Measurements from ENCODE around the gene CPNE6. TPM values are rescaled to one million over a fixed set of nuclear protein-coding genes. Genes with fewer than 3 reads are reported as not detected.
A peak's percentile ranks its signal among the peaks of the same experiment; 100 is the strongest.

Gene CPNE6
- total RNA-seq, 1 experiment from 2014 or later = not detected

GRCh38 chr14:24057271-24057670, 14.1 kb upstream of the CPNE6 start:
- DNase-seq (ENCODE audit: low read depth, low spot score) (no peak), ATAC-seq (no peak)
- H2AFZ ChIP-seq (ENCODE audit: low read depth, low read length, poor library complexity, severe bottlenecking) = no peak overlapping the region
- RAD21 ChIA-PET (ENCODE audit: low non-redundant PET in 1 of 2, low total read pairs in 2 of 2, uncharacterized antibody in 2 of 2, unreplicated experiment in 2 of 2) = interaction anchor here (0.6 to 3.0 kb wide), 9 partner anchors 33 to 271 kb away, joined by 3 to 35 read pairs (median 6); partner anchors contain the start of gene PCK2 (in 2 of the 2)
- no peaks in the 10 kb centered on the region for H3K27me3 ChIP-seq (ENCODE audit: insufficient read depth, low read length)
- H4K20me1 ChIP-seq (ENCODE audit: insufficient read depth) = no peaks in the 10 kb centered on the region
- no peak for TF ChIP-seq EGR1 (IDR thresholded peaks at IDR 0.05; ENCODE audit: low read depth)
- no peak for TF ChIP-seq JUND (IDR thresholded peaks at IDR 0.05)
- no peak overlapping the region for H3K4me2 ChIP-seq (ENCODE audit: low read length)
- no peaks in the 10 kb centered on the region for H3K79me2 ChIP-seq (ENCODE audit: insufficient read depth, low read length)
- peaks cover 3 to 14% of the 10 kb centered on the region in 2 experiments; a peak in 3 of 4 replicates for H3K4me1 ChIP-seq (ENCODE audit: control insufficient read depth in 1 of 2, insufficient read depth in 2 of 2, low read length in 2 of 2)
- no TSS peak for BruUV-seq (replicated peaks)
- no peaks in the 10 kb centered on the region for H3K36me3 ChIP-seq (ENCODE audit: control insufficient read depth in 1 of 2, insufficient read depth in 2 of 2, low read length in 2 of 2)
- H3K4me3 ChIP-seq (replicated peaks in 1 of 2; ENCODE audit: low read depth in 1 of 2, low read length in 2 of 2) = no peak overlapping the region
- intact Hi-C loops (cut with micrococcal nuclease) = loop anchor here (5.0 kb wide), 1 partner anchor 240 kb away; the partner anchor contains the start of genes DHRS1 and NOP9
- no peak overlapping the region for H3K9ac ChIP-seq (ENCODE audit: low read length)
- H3K9me2 ChIP-seq (ENCODE audit: insufficient read depth) = no peaks in the 10 kb centered on the region
- H3K27ac ChIP-seq (ENCODE audit: low read depth, low read length) = no peak overlapping the region
- H3K9me3 ChIP-seq (ENCODE audit: control insufficient read depth in 1 of 2, insufficient read depth in 1 of 2, low read depth in 1 of 2, low read length in 2 of 2) = no peaks in the 10 kb centered on the region
- POLR2A ChIA-PET = interaction anchor here (1.4 to 4.0 kb wide), 4 partner anchors 35 to 57 kb away, joined by 3 to 38 read pairs (median 8); partner anchors contain the start of genes DCAF11, NRL and PCK2
- CTCF ChIA-PET = interaction anchor here (1.0 to 5.7 kb wide), 10 partner anchors 16 to 241 kb away, joined by 3 to 149 read pairs (median 8); partner anchors contain the start of genes CHMP4A, IRF9, PCK2 and PSME2

DNA sequence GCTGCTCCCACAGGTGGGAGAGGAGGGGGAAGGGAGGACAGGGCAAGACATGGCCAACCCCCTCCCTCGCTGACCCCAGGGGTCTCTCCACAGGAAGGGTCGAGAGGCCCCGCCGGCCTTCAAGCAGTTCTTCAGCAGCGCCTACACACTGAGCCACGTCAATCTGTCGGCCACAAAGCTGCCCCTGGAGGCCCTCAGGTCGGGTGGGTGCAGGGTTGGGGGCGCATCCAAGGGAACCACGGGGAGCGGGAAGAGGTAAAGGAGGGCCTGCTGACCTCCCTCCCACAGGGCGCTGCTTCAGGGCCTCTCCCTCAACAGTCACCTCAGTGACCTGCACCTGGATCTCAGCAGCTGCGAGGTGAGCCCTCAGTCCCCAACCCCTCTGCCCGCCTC, 13.5 kb upstream of the CPNE6 start:
- Histone ChIP-seq H3K36me3 (ENCODE audit: control insufficient read depth in 1 of 2, insufficient read depth in 2 of 2, low read length in 2 of 2) (no peaks in the 10 kb centered on the region), H3K9ac (ENCODE audit: low read length) (no peak overlapping the region), H3K9me3 (ENCODE audit: control insufficient read depth in 1 of 2, insufficient read depth in 1 of 2, low read depth in 1 of 2, low read length in 2 of 2) (no peaks in the 10 kb centered on the region), H4K20me1 (ENCODE audit: insufficient read depth) (no peaks in the 10 kb centered on the region), H3K27me3 (ENCODE audit: insufficient read depth, low read length) (no peaks in the 10 kb centered on the region), H3K4me2 (ENCODE audit: low read length) (no peak overlapping the region), H3K4me3 (replicated peaks in 1 of 2; ENCODE audit: low read depth in 1 of 2, low read length in 2 of 2) (no peak overlapping the region), H3K27ac (ENCODE audit: low read depth, low read length) (no peak overlapping the region), H2AFZ (ENCODE audit: low read depth, low read length, poor library complexity, severe bottlenecking) (no peak overlapping the region), H3K79me2 (ENCODE audit: insufficient read depth, low read length) (no peaks in the 10 kb centered on the region), H3K9me2 (ENCODE audit: insufficient read depth) (no peaks in the 10 kb centered on the region), H3K4me1 (ENCODE audit: control insufficient read depth in 1 of 2, insufficient read depth in 2 of 2, low read length in 2 of 2) (peaks cover 0 to 8% of the 10 kb centered on the region in 2 experiments; a peak in 3 of 4 replicates)
- ATAC-seq (peak; percentile 36), DNase-seq (ENCODE audit: low read depth, low spot score) (no peak)
- no TSS peak for BruUV-seq (replicated peaks)
- ChIA-PET CTCF (interaction anchor here (0.9 to 5.7 kb wide), 18 partner anchors 9 to 250 kb away, joined by 3 to 149 read pairs (median 7); partner anchors contain the start of genes CHMP4A, CIDEB, DCAF11 and IRF9), POLR2A (interaction anchor here (0.6 to 4.0 kb wide), 5 partner anchors 34 to 103 kb away, joined by 3 to 38 read pairs (median 7); partner anchors contain the start of genes DCAF11, IRF9, NRL and PCK2), RAD21 (ENCODE audit: low non-redundant PET in 1 of 2, low total read pairs in 2 of 2, uncharacterized antibody in 2 of 2, unreplicated experiment in 2 of 2) (interaction anchor here (0.6 to 3.0 kb wide), 13 partner anchors 31 to 270 kb away, joined by 3 to 35 read pairs (median 3); partner anchors contain the start of genes PCK2 (in 2 of the 2), CIDEB (in 1 of the 2), DCAF11 (in 1 of the 2) and NRL (in 1 of the 2))
- intact Hi-C loops (cut with micrococcal nuclease) = loop anchor here (1.0 to 5.0 kb wide), 5 partner anchors 32 to 239 kb away; partner anchors contain the start of genes DHRS1, IRF9 and NOP9
- TF ChIP-seq SRF (IDR thresholded peaks at IDR 0.05; ENCODE audit: low read depth) (no peak), POLR2A (IDR thresholded peaks at IDR 0.05; ENCODE audit: borderline replicate concordance, extremely low read depth, insufficient read depth, insufficient read length) (no peak), CTCF (IDR thresholded peaks at IDR 0.05 in 2 of 3, conservative IDR thresholded peaks at IDR 0.05 in 1 of 3; ENCODE audit: borderline replicate concordance in 1 of 3, insufficient read depth in 1 of 3, low read depth in 2 of 3, low read length in 2 of 3) (no peak), POLR2AphosphoS5 (IDR thresholded peaks at IDR 0.05; ENCODE audit: low read depth, low read length) (no peak), CEBPB (IDR thresholded peaks at IDR 0.05; ENCODE audit: low read depth) (no peak), FOSL1 (IDR thresholded peaks at IDR 0.05; ENCODE audit: low read depth) (no peak), EZH2 (IDR thresholded peaks at IDR 0.05) (no peak), ZFX (IDR thresholded peaks at IDR 0.05) (no peak), SIN3A (IDR thresholded peaks at IDR 0.05; ENCODE audit: low read depth) (no peak), JUND (IDR thresholded peaks at IDR 0.05) (no peak), EZH2phosphoT487 (IDR thresholded peaks at IDR 0.05; ENCODE audit: borderline replicate concordance) (no peak), YY1 (IDR thresholded peaks at IDR 0.05; ENCODE audit: extremely low read depth, insufficient replicate concordance, low read depth, low read length) (no peak), ELF1 (IDR thresholded peaks at IDR 0.05; ENCODE audit: borderline replicate concordance, low read depth) (no peak), ATF3 (IDR thresholded peaks at IDR 0.05) (no peak)

Measured in HCT116 (cell line).